DND-41 (cell line): ENCODE measurements around the gene CD244.

Experiments
- ATAC-seq: fragments of 200-7000 bp; cut with Tn5 transposase; 3 replicates; pipeline ENCODE4 v1.9.1; 2021; ENCODE audit warnings: low read depth; ENCODE audit not compliant: insufficient read depth
- DNase-seq: peaks from one replicate; pipeline ENCODE4 v3.0.0-alpha.2; 2020
- H2AFZ ChIP-seq: 2 replicates; pipeline ENCODE4 v1.6.0; 2012; ENCODE audit warnings: low read depth, low read length
- H3K27ac ChIP-seq: 2 replicates; pipeline ENCODE4 v1.5.1; 2012; ENCODE audit warnings: low read length, inconsistent platforms
- H3K27me3 ChIP-seq: fragments of 200-600 bp; sonication (generic); 2 replicates; pipeline ENCODE4 v1.6.0; 2012; ENCODE audit warnings: low read length, mild to moderate bottlenecking, inconsistent platforms; ENCODE audit not compliant: insufficient read depth, poor library complexity
- H3K36me3 ChIP-seq: 2 replicates; pipeline ENCODE4 v1.5.1; 2012; ENCODE audit warnings: low read length, inconsistent platforms; ENCODE audit not compliant: insufficient read depth
- H3K4me1 ChIP-seq: 2 replicates; pipeline ENCODE4 v1.5.1; 2012; ENCODE audit warnings: mild to moderate bottlenecking, low read length; ENCODE audit not compliant: insufficient read depth
- H3K4me2 ChIP-seq: 2 replicates; pipeline ENCODE4 v1.6.0; 2012; ENCODE audit warnings: mild to moderate bottlenecking, moderate library complexity, low read length, inconsistent platforms; ENCODE audit not compliant: insufficient read depth
- H3K4me3 ChIP-seq, 2 experiments: fragments of 200-600 bp in 1 of 2; shearing (Covaris generic) in 1 of 2; 2 replicates each; pipeline ENCODE4 v1.5.1; 2012 to 2016; ENCODE audit warnings: inconsistent platforms in 2 of 2, low read length in 2 of 2, mild to moderate bottlenecking in 2 of 2, low read depth in 1 of 2, moderate library complexity in 1 of 2
- H3K79me2 ChIP-seq: 2 replicates; pipeline ENCODE4 v1.6.0; 2012; ENCODE audit warnings: low read length, inconsistent platforms; ENCODE audit not compliant: insufficient read depth
- H3K9ac ChIP-seq: 2 replicates; pipeline ENCODE4 v1.6.0; 2012; ENCODE audit warnings: low read depth, mild to moderate bottlenecking, inconsistent platforms, low read length, moderate library complexity
- H3K9me3 ChIP-seq: 2 replicates; pipeline ENCODE4 v1.5.1; 2012; ENCODE audit warnings: low read length, moderate library complexity, mild to moderate bottlenecking, inconsistent platforms; ENCODE audit not compliant: insufficient read depth, severe bottlenecking
- H4K20me1 ChIP-seq: 2 replicates; pipeline ENCODE4 v1.6.0; 2012; ENCODE audit warnings: low read length; ENCODE audit not compliant: insufficient read depth
- EZH2 ChIP-seq: IDR thresholded peaks from 3 replicates; pipeline ENCODE4 v1.6.1; 2012; ENCODE audit warnings: borderline replicate concordance, low read depth, mild to moderate bottlenecking, moderate library complexity, low read length, inconsistent platforms; ENCODE audit not compliant: severe bottlenecking
- TF ChIP-seq, protein P1 (sequence below): IDR thresholded peaks from 2 replicates; pipeline ENCODE4 v1.5.1; 2012; ENCODE audit warnings: borderline replicate concordance, low read length, moderate library complexity, mild to moderate bottlenecking; ENCODE audit not compliant: poor library complexity, severe bottlenecking; ENCODE audit errors: extremely low read depth

Gene CD244

DNA sequence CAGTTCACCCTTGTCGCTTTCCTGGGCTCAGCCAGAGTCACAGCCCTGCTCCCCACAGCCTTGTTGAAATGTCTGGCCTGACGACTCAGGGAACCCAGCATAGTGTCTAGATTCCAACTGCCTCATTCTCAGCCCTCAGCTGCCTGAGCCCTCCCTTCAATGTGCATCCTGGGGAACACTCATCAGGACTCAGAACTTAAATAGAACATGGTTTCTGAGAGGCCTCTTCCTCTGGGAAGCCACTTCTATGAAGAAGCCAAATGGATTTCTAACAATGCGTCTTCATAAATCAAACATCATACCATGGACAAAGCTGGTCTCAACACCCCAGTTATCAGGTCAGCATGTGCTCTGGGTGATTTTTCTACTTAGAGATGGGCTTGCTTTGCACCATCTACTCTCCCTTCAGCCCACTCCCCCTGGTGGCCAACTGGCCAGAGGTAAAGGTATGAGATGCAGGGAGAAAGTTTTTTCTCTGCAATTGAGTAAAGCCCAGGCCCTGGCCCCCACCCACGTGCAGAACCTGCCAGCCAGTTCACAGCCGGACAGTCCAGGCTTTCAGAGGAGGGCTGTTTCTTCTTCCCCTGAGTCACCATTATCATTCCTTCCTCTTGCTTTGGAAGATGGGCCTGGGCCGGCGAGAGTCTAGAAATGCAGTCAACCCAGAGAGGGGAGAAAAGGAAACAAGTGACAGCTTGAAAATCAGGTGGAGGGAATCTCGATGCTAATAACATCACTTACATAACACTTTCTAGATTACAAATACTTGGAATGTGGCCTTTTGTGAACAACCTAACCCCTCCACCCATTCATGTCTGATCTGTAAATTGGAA, 32.1 kb downstream of the CD244 start:
- Histone ChIP-seq H3K4me1 (no peaks in the 10 kb centered on the region), H3K79me2 (no peaks in the 10 kb centered on the region), H2AFZ (no peak overlapping the region), H4K20me1 (no peaks in the 10 kb centered on the region), H3K36me3 (no peaks in the 10 kb centered on the region), H3K9me3 (no peaks in the 10 kb centered on the region), H3K4me2 (no peak overlapping the region), H3K27me3 (no peaks in the 10 kb centered on the region), H3K4me3 (no peak overlapping the region), H3K27ac (no peak overlapping the region), H3K9ac (no peak overlapping the region)
- DNase-seq (peak; percentile 74), ATAC-seq (peak; percentile 81)
- TF ChIP-seq, protein P1, sequence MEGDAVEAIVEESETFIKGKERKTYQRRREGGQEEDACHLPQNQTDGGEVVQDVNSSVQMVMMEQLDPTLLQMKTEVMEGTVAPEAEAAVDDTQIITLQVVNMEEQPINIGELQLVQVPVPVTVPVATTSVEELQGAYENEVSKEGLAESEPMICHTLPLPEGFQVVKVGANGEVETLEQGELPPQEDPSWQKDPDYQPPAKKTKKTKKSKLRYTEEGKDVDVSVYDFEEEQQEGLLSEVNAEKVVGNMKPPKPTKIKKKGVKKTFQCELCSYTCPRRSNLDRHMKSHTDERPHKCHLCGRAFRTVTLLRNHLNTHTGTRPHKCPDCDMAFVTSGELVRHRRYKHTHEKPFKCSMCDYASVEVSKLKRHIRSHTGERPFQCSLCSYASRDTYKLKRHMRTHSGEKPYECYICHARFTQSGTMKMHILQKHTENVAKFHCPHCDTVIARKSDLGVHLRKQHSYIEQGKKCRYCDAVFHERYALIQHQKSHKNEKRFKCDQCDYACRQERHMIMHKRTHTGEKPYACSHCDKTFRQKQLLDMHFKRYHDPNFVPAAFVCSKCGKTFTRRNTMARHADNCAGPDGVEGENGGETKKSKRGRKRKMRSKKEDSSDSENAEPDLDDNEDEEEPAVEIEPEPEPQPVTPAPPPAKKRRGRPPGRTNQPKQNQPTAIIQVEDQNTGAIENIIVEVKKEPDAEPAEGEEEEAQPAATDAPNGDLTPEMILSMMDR, result peak; percentile 74
- TF ChIP-seq EZH2, result no peak

DNA sequence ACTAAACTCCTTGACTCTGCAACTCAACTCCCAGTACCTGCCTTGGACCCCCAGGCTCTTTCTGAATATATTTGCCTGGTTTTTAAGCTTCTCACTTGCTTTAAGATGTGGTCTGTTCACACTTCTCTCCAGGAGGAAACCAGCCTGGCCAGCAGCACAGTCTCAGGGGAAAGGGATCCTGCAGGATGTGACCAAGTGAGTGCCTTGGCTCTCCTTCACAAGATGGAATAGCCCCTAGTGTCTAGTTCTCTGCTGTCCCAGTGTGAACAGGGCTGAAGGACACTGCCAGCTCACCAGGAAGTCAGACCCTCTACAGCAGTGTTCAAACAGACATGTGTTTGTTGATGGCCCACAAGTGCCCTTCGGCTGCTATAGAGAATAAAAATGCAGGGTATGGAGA, 32.9 kb downstream of the CD244 start:
- DNase-seq (no peak), ATAC-seq (no peak)
- no peaks in the 10 kb centered on the region for H3K27me3 ChIP-seq
- H3K79me2 ChIP-seq, result no peaks in the 10 kb centered on the region
- no peak overlapping the region for H2AFZ ChIP-seq
- H3K36me3 ChIP-seq, result no peaks in the 10 kb centered on the region
- H3K9ac ChIP-seq, result no peak overlapping the region
- TF ChIP-seq EZH2, result no peak
- TF ChIP-seq, protein P1, result no peak
- H3K4me1 ChIP-seq, result no peaks in the 10 kb centered on the region
- no peak overlapping the region for H3K27ac ChIP-seq
- no peaks in the 10 kb centered on the region for H3K9me3 ChIP-seq
- no peak overlapping the region for H3K4me2 ChIP-seq
- no peaks in the 10 kb centered on the region for H4K20me1 ChIP-seq
- no peak overlapping the region for H3K4me3 ChIP-seq

DNA sequence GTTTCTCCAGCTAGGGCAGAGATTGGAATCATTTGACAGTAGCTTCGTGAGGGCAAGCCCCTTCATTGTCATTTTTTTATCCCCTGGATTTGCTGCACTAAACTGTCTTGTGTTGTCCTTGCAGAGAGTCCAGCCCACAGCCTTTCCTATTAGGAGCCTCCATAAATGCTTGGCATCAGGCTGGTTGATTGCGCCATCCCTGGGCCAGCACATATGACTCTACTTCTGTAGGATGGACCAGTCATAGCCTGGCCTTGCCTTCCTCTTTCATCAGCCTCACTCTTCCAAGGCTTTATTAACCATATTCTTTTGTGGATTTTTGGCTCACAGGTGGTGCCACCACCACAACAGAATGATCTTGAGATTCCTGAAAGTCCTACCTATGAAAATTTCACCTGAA, 35.3 kb downstream of the CD244 start:
- Histone ChIP-seq H3K79me2 (no peaks in the 10 kb centered on the region), H3K36me3 (no peaks in the 10 kb centered on the region), H4K20me1 (no peaks in the 10 kb centered on the region), H3K4me3 (no peak overlapping the region), H3K4me2 (no peak overlapping the region), H3K4me1 (no peaks in the 10 kb centered on the region), H3K9ac (no peak overlapping the region), H2AFZ (no peak overlapping the region), H3K27me3 (no peaks in the 10 kb centered on the region), H3K27ac (no peak overlapping the region), H3K9me3 (no peaks in the 10 kb centered on the region)
- TF ChIP-seq, protein P1, result no peak
- no peak for TF ChIP-seq EZH2
- DNase-seq (no peak), ATAC-seq (no peak)
